Loucy (cell line): Measurements from ENCODE around the gene CYTH1.

Source experiments
- H2AFZ ChIP-seq: fragments of 200-600 bp; sonication (generic); 2 replicates; pipeline ENCODE4 v1.6.0; 2016; ENCODE audit warnings: antibody characterized with exemption, mild to moderate bottlenecking, low read length, moderate library complexity
- H3F3A ChIP-seq: fragments of 200-600 bp; 2 replicates; pipeline ENCODE4 v1.6.0; 2016; ENCODE audit warnings: antibody characterized with exemption, low read depth, mild to moderate bottlenecking
- H3K27me3 ChIP-seq: fragments of 200-600 bp; sonication (generic); 2 replicates; pipeline ENCODE4 v1.6.1; 2014; ENCODE audit warnings: low read length, mild to moderate bottlenecking; ENCODE audit not compliant: insufficient read depth, poor library complexity, severe bottlenecking
- H3K36me3 ChIP-seq: fragments of 200-600 bp; sonication (generic); 2 replicates; pipeline ENCODE4 v1.6.1; 2016; ENCODE audit warnings: low read length; ENCODE audit not compliant: insufficient read depth
- H3K4me1 ChIP-seq: fragments of 200-600 bp; sonication (generic); 2 replicates; pipeline ENCODE4 v1.5.1; 2014; ENCODE audit warnings: low read length, mild to moderate bottlenecking; ENCODE audit not compliant: insufficient read depth, poor library complexity, severe bottlenecking
- H3K4me2 ChIP-seq: fragments of 200-600 bp; sonication (generic); 2 replicates; pipeline ENCODE4 v1.6.0; 2014; ENCODE audit warnings: antibody characterized with exemption, low read length, low read depth, mild to moderate bottlenecking; ENCODE audit not compliant: poor library complexity, severe bottlenecking
- H3K4me3 ChIP-seq: fragments of 200-600 bp; sonication (generic); 2 replicates; pipeline ENCODE4 v1.5.1; 2014; ENCODE audit warnings: low read length, mild to moderate bottlenecking, mixed read lengths; ENCODE audit not compliant: poor library complexity, severe bottlenecking
- H3K79me2 ChIP-seq: fragments of 200-600 bp; sonication (generic); 2 replicates; pipeline ENCODE4 v1.6.1; 2014; ENCODE audit warnings: low read length; ENCODE audit not compliant: insufficient read depth
- H3K9ac ChIP-seq: fragments of 200-600 bp; sonication (generic); 2 replicates; pipeline ENCODE4 v1.6.0; 2014; ENCODE audit warnings: mild to moderate bottlenecking, low read depth, low read length, moderate library complexity; ENCODE audit not compliant: poor library complexity, severe bottlenecking
- H3K9me2 ChIP-seq: fragments of 200-600 bp; sonication (generic); replicated peaks from 2 replicates; pipeline ENCODE4 v1.6.1; 2016; ENCODE audit warnings: low read depth, low read length, mixed read lengths
- H3K9me3 ChIP-seq: fragments of 200-600 bp; sonication (generic); 2 replicates; pipeline ENCODE4 v1.6.1; 2014; ENCODE audit warnings: mild to moderate bottlenecking, antibody characterized with exemption, low read length, low read depth; ENCODE audit not compliant: insufficient read depth
- H4K20me1 ChIP-seq: fragments of 200-600 bp; sonication (generic); 2 replicates; pipeline ENCODE4 v1.6.0; 2014; ENCODE audit warnings: antibody characterized with exemption, low read length, mild to moderate bottlenecking; ENCODE audit not compliant: insufficient read depth, poor library complexity, severe bottlenecking
- EZH2phosphoT487 ChIP-seq: fragments of 200-600 bp; IDR thresholded peaks from 2 replicates; pipeline ENCODE4 v1.6.1; 2018; ENCODE audit warnings: antibody characterized with exemption, mild to moderate bottlenecking, moderate library complexity, borderline replicate concordance
- TF ChIP-seq, protein P1 (sequence below): fragments of 200-600 bp; sonication (generic); conservative IDR thresholded peaks from 2 replicates; pipeline ENCODE4 v1.5.1; 2014; ENCODE audit warnings: mild to moderate bottlenecking, antibody characterized with exemption, low read length

CYTH1 gene

DNA sequence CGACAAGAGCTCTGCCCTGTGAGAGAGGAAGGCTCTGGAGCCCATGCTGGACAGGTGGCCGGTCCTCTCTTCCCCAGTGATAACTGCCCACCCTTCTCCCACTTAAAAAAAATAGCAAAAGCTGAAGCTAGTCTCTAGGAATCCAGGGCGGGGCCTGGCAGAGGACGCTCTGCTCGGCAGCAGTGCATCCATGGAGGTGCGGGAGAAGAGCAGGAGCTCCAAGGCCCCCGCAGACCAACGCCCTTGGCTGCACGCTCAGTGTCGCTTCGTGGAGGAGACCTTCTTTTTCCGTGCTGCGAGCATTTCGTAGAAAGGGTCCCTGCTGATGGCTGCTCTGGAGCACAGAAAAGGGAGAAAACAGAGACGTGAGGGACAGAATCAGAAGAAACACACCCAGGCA is 106.2 kb downstream of the CYTH1 start:
- Histone ChIP-seq H3K9me3 (no peaks in the 10 kb centered on the region), H3K4me1 (no peaks in the 10 kb centered on the region), H3K9ac (no peak overlapping the region), H3K27me3 (no peaks in the 10 kb centered on the region), H3K9me2 (no peaks in the 10 kb centered on the region), H3K79me2 (no peaks in the 10 kb centered on the region), H2AFZ (no peak overlapping the region), H3K36me3 (peaks cover 85% of the 10 kb centered on the region; the same call in 1 of the 2 replicates), H3F3A (no peaks in the 10 kb centered on the region), H3K4me2 (no peak overlapping the region), H4K20me1 (no peaks in the 10 kb centered on the region), H3K4me3 (no peak overlapping the region)
- TF ChIP-seq, protein P1, sequence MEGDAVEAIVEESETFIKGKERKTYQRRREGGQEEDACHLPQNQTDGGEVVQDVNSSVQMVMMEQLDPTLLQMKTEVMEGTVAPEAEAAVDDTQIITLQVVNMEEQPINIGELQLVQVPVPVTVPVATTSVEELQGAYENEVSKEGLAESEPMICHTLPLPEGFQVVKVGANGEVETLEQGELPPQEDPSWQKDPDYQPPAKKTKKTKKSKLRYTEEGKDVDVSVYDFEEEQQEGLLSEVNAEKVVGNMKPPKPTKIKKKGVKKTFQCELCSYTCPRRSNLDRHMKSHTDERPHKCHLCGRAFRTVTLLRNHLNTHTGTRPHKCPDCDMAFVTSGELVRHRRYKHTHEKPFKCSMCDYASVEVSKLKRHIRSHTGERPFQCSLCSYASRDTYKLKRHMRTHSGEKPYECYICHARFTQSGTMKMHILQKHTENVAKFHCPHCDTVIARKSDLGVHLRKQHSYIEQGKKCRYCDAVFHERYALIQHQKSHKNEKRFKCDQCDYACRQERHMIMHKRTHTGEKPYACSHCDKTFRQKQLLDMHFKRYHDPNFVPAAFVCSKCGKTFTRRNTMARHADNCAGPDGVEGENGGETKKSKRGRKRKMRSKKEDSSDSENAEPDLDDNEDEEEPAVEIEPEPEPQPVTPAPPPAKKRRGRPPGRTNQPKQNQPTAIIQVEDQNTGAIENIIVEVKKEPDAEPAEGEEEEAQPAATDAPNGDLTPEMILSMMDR, result no peak

DNA sequence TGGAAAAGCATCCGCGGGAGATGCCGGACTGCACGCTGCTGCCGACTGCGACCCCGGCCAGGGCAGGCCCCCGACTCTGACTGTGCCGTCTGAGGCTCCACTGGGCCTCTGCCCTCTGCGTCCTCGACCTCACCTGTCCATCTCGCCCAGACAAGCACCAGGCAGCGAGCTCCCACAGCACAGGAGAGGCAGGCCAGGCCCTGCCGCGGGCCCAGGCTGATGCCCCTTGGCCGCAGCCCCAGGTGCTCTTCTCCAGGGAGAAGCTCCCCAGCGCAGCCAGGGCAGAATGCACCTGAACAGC is 106.8 kb downstream of the CYTH1 start:
- H3K27me3 ChIP-seq, result no peaks in the 10 kb centered on the region
- no peaks in the 10 kb centered on the region for H3F3A ChIP-seq
- H4K20me1 ChIP-seq, result no peaks in the 10 kb centered on the region
- H3K9me3 ChIP-seq, result no peaks in the 10 kb centered on the region
- H3K4me2 ChIP-seq, result no peak overlapping the region
- no peak overlapping the region for H3K9ac ChIP-seq
- TF ChIP-seq, protein P1, result no peak
- TF ChIP-seq EZH2phosphoT487, result no peak
- no peaks in the 10 kb centered on the region for H3K79me2 ChIP-seq
- no peak overlapping the region for H3K4me3 ChIP-seq
- H3K4me1 ChIP-seq, result no peaks in the 10 kb centered on the region
- H3K9me2 ChIP-seq, result no peaks in the 10 kb centered on the region
- H3K36me3 ChIP-seq, result peaks cover 81% of the 10 kb centered on the region; the same call in 1 of the 2 replicates
- no peak overlapping the region for H2AFZ ChIP-seq

DNA sequence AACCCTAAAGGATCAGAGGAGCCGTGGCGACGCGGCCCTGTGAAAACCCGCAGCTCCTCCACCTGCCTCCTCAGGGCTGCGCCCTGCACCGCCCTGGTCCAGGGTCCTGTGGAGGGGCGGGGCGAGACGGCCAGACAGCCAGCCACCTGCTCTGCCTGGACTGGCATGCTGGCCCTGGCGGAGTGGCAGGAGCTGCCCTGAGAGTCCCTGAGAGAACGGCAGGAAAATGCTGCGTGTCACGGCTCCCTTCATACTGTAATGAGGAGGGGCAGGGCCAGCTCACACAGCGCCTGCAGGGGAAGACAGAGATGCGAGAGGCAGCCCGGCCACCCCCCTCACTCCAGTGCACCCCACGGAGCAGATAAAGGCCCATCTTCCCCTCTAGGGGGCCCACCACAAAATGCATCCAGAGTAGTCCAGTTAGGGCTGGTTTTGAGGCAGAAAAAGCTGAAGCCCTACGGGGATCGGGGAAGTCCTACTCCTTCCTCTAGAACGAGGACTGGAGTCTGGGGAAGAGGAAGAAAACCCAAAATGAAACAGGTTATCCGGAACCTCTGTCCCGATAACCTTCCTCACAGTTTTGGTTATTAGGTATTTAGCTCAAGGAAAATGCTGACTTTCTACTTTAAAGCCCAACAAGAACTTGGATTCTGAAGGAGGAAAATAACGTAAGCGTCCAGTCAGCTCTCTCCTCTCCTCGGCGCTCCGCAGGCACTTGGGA is 107.3 kb downstream of the CYTH1 start:
- no peaks in the 10 kb centered on the region for H4K20me1 ChIP-seq

More for the DNA sequence above, 107.3 kb downstream of the CYTH1 start:
- no peaks in the 10 kb centered on the region for H3F3A ChIP-seq
- H3K79me2 ChIP-seq, result no peaks in the 10 kb centered on the region
- H3K4me2 ChIP-seq, result no peak overlapping the region
- peaks cover 76% of the 10 kb centered on the region; the same call in 1 of the 2 replicates for H3K36me3 ChIP-seq
- H2AFZ ChIP-seq, result no peak overlapping the region
- no peak for TF ChIP-seq EZH2phosphoT487
- TF ChIP-seq, protein P1, result no peak; the same call in 1 of the 2 replicates
- no peaks in the 10 kb centered on the region for H3K4me1 ChIP-seq
- no peaks in the 10 kb centered on the region for H3K27me3 ChIP-seq
- H3K9me3 ChIP-seq, result no peaks in the 10 kb centered on the region
- no peaks in the 10 kb centered on the region for H3K9me2 ChIP-seq
- no peak overlapping the region for H3K9ac ChIP-seq
- no peak overlapping the region for H3K4me3 ChIP-seq
